Esophagus (tissue), 2 donors: Measurements from ENCODE around the gene MAP2K7. TPM values are rescaled to one million over a fixed set of nuclear protein-coding genes. Genes with fewer than 3 reads are reported as not detected.

Experiments
- H3K27ac ChIP-seq, 2 donors: one replicate each; pipeline ENCODE4 v1.5.1; 2013; ENCODE audit warnings: low read depth in 2 of 2, mild to moderate bottlenecking in 2 of 2, inconsistent platforms in 1 of 2, low read length in 1 of 2, moderate library complexity in 1 of 2
- H3K27me3 ChIP-seq, 2 donors: one replicate each; pipeline ENCODE4 v1.6.1; 2013; ENCODE audit warnings: low read length in 2 of 2, control low read depth in 1 of 2, mild to moderate bottlenecking in 1 of 2; ENCODE audit not compliant: insufficient read depth in 2 of 2, control insufficient read depth in 1 of 2
- H3K36me3 ChIP-seq, 2 donors: one replicate each; pipeline ENCODE4 v1.6.1; 2013; ENCODE audit warnings: low read length in 1 of 2; ENCODE audit not compliant: control insufficient read depth in 2 of 2, insufficient read depth in 2 of 2
- H3K4me1 ChIP-seq, 2 donors: one replicate each; pipeline ENCODE4 v1.6.1; 2013; ENCODE audit warnings: low read length in 1 of 2; ENCODE audit not compliant: control insufficient read depth in 2 of 2, insufficient read depth in 2 of 2
- H3K4me3 ChIP-seq, 2 donors: one replicate each; pipeline ENCODE4 v1.5.1; 2013; ENCODE audit warnings: low read length in 2 of 2, mild to moderate bottlenecking in 2 of 2, low read depth in 1 of 2, moderate library complexity in 1 of 2
- H3K9me3 ChIP-seq, 2 donors: one replicate each; pipeline ENCODE4 v1.6.1; 2013; ENCODE audit warnings: mild to moderate bottlenecking in 2 of 2, low read depth in 1 of 2, low read length in 1 of 2, moderate library complexity in 1 of 2; ENCODE audit not compliant: control insufficient read depth in 2 of 2, insufficient read depth in 1 of 2
- WGBS, 2 donors: extraction: QIAGEN DNeasy Blood & Tissue Kit; methylation state at CpG; one replicate each; pipeline ENCODE4 v1.1.7; 2013; 5-methylcytosine and 5-hydroxymethylcytosine counted together
- polyA plus RNA-seq, 2 donors: library from polyadenylated mRNA; stranded (reverse); fragments of 200-250 nt; gene quantifications; one replicate each; pipeline ENCODE4 v1.2.3, GENCODE V29; 2013
- donor health status: healthy with polysubstance abuse.
- donor health status: Bipolar disorder and iron deficiency.

MAP2K7 gene
- polyA plus RNA-seq, 2 donors, result 12.8 to 35.1 TPM

DNA sequence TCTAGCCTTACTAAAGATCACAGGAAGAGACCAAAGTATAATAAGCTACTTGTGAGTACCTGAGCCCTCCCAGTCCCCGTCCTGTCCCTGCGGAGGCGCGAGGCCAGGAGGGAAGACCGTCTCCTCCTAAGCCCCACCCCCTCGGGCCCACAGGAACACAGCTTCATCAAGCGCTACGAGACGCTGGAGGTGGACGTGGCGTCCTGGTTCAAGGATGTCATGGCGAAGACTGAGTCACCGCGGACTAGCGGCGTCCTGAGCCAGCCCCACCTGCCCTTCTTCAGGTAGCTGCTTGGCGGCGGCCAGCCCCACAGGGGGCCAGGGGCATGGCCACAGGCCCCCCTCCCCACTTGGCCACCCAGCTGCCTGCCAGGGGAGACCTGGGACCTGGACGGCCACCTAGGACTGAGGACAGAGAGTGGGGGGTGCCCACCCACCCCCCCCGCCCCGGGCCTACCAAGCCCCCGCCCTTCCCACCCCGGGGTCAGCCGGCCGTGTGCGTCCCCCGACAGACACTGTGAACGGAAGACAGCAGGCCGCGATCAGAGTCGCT is 8.5 kb downstream of the MAP2K7 start:
- Histone ChIP-seq H3K4me3 (no peak overlapping the region), H3K36me3 (peaks cover 12 to 36% of the 10 kb centered on the region in 2 donors), H3K9me3 (peaks cover 0 to 2% of the 10 kb centered on the region in 2 donors), H3K27ac (no peak overlapping the region), H3K4me1 (peaks cover 0 to 19% of the 10 kb centered on the region in 2 donors), H3K27me3 (peaks cover 0 to 8% of the 10 kb centered on the region in 2 donors)
- WGBS, 2 donors, result 86 to 91% methylated on average over 31 of the region's 31 CpGs

DNA sequence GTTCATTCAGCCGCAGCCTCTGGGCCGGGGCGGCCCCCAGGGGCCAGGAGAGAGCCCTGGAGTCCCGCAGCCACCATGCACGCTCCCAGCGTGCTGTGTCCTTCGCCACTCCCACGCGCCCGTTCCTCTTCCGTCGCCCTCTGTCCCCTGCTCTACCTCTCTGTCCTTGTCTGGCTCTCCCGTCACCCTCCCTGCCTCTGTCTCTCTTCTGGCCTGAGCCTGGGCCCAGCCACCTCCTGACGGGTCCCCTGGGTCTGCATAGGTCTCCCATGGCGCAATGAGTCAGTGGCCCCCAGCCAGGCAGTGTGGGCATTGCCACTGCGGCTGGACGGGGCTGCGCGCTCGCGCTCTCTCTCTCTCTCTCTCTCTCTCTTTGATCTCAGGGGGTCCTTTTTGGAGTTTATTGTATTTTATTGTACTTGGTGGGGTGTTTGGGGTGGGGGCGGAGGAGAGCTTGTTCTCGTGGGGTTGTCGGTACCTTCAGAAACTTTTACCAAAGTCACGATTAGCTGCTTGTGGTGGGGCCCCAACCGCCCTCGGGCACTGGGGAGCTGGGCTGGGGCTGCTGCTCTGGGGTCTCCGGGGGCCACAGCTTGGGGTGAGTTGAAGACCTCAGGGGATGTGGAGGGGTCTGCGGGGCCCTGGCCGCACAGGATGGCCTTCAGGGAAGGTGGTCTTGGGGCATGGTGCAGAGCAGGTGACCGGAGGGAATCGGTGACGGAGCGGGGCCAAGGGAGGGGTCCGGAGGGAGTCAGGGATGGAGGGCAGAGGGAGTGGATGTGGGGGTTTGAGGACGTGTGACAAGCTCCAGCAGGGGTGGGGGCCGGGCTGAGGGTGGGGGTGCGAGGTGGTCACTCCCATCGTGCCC is 9.3 kb downstream of the MAP2K7 start:
- peaks cover 0 to 5% of the 10 kb centered on the region in 2 donors for H3K9me3 ChIP-seq
- H3K27ac ChIP-seq, result no peak overlapping the region
- H3K36me3 ChIP-seq, result peaks cover 12 to 36% of the 10 kb centered on the region in 2 donors
- H3K4me3 ChIP-seq, result no peak overlapping the region
- WGBS, 2 donors, result 92 to 93% methylated on average over 36 to 39 of the region's 39 CpGs
- peaks cover 0 to 12% of the 10 kb centered on the region in 2 donors for H3K27me3 ChIP-seq
- H3K4me1 ChIP-seq, result peaks cover 0 to 22% of the 10 kb centered on the region in 2 donors

DNA sequence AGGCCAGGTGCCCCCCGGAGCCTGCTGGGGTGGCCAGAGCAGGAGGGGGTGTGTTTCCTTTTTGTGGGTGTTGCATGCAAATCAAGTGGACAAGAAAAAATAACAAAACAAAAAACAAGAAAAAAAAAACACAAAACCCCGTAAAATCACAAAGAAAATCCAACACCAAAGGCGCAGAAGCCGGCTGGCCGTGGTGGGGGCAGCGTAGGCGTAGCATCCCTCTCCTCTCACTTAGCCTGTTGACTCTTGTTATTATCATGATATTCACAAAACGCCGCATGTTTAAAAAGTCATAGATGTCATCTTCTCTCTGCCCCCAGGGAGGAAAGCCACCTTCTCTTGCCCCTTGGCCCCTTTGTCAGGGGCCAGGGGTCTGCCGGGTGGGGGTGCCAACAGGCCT is 10.0 kb downstream of the MAP2K7 start:
- 86 to 87% methylated on average over 10 of the region's 10 CpGs for WGBS, 2 donors
- no peak overlapping the region for H3K4me3 ChIP-seq
- no peak overlapping the region for H3K27ac ChIP-seq
- peaks cover 0 to 21% of the 10 kb centered on the region in 2 donors for H3K4me1 ChIP-seq
- peaks cover 12 to 36% of the 10 kb centered on the region in 2 donors for H3K36me3 ChIP-seq
- peaks cover 0 to 13% of the 10 kb centered on the region in 2 donors for H3K27me3 ChIP-seq
- H3K9me3 ChIP-seq, result peaks cover 0 to 5% of the 10 kb centered on the region in 2 donors

- 59 to 63% methylated on average over 12 of the region's 12 CpGs for WGBS, 2 donors
- Histone ChIP-seq H3K9me3 (peaks cover 0 to 5% of the 10 kb centered on the region in 2 donors), H3K4me1 (peaks cover 0 to 21% of the 10 kb centered on the region in 2 donors), H3K36me3 (peaks cover 12 to 32% of the 10 kb centered on the region in 2 donors), H3K4me3 (no peak overlapping the region), H3K27me3 (peaks cover 0 to 13% of the 10 kb centered on the region in 2 donors), H3K27ac (no peak overlapping the region)
Measured at GRCh38 chr19:7914099-7914498, 10.4 kb downstream of the MAP2K7 start.

- Histone ChIP-seq H3K4me3 (no peak within 1 kb of the TSS), H3K27me3 (peaks cover 0 to 13% of the 10 kb centered on the region in 2 donors), H3K36me3 (peaks cover 12 to 31% of the 10 kb centered on the region in 2 donors), H3K4me1 (peaks cover 0 to 22% of the 10 kb centered on the region in 2 donors), H3K9me3 (peaks cover 0 to 5% of the 10 kb centered on the region in 2 donors), H3K27ac (no peak within 1 kb of the TSS)
- 53 to 58% methylated on average over 11 to 12 of the region's 12 CpGs for WGBS, 2 donors
Measured at GRCh38 chr19:7914598-7915045, 10.9 kb downstream of the MAP2K7 start, which contains the start of gene TGFBR3L. TSS of gene TGFBR3L (plus strand) at chr19:7914830.

DNA sequence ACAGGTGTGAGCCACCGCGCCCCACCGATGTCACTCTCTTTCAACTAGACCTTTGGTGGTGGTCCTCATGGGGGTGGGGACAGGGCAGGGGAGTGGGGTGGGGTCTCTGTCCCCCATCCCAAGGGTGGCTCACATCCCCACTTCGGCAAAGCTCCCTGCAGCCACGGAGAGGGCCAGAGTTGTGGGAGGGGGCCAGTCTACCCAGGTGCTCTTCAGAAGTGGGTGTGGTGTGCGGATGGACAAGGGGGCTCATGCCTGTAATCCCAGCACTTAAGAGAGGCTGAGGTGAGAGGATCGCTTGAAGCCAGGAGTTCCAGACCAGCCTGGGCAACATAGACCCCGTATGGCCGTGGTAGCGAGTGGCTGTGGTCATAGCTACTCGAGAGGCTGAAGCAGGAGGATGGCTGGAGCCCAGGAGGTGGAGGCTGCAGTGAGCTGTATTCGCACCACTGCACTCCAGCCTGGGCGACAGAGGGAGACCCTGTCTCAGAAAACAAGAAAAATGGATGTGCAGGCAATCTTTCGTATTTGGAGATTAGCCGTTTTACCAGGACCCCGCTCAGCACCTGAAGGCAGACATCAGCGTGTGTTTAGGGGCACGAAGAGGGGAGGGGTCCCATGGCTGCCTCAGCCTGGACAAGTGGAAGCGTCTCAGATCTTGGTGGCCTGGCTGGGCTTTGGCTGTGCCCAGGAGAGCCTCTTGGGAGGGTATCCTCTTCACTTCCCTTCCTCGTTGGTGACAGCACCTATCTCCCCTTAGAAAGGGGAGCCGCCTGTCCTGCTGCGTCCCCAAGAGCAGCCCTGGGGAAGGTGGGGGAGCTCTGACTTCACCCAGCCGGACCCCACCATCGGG is 11.8 kb downstream of the MAP2K7 start:
- Histone ChIP-seq H3K4me3 (peak overlapping the region in 1 of 2 donors; percentile 24), H3K27me3 (peaks cover 0 to 13% of the 10 kb centered on the region in 2 donors)

GRCh38 chr19:7916103-7916954 is 12.7 kb downstream of the MAP2K7 start:
- H3K4me1 ChIP-seq, result peaks cover 3 to 28% of the 10 kb centered on the region in 2 donors
- H3K27ac ChIP-seq, result no peak overlapping the region
- H3K4me3 ChIP-seq, result peak overlapping the region; percentile 16 to 24
- peaks cover 0 to 13% of the 10 kb centered on the region in 2 donors for H3K27me3 ChIP-seq
- H3K9me3 ChIP-seq, result peaks cover 0 to 3% of the 10 kb centered on the region in 2 donors
- 1 to 2% methylated on average over 66 to 104 of the region's 104 CpGs for WGBS, 2 donors
- peaks cover 5 to 17% of the 10 kb centered on the region in 2 donors for H3K36me3 ChIP-seq

More for the DNA sequence above, 11.8 kb downstream of the MAP2K7 start:
- peaks cover 0 to 27% of the 10 kb centered on the region in 2 donors for H3K4me1 ChIP-seq
- 45% methylated on average over 24 of the region's 24 CpGs for WGBS, 2 donors
- peaks cover 12 to 24% of the 10 kb centered on the region in 2 donors for H3K36me3 ChIP-seq
- H3K27ac ChIP-seq, result no peak overlapping the region
- peaks cover 0 to 5% of the 10 kb centered on the region in 2 donors for H3K9me3 ChIP-seq

GRCh38 chr19:7916955-7917266 is 13.2 kb downstream of the MAP2K7 start:
- Histone ChIP-seq H3K27me3 (peaks cover 0 to 13% of the 10 kb centered on the region in 2 donors), H3K4me1 (peaks cover 9 to 34% of the 10 kb centered on the region in 2 donors), H3K36me3 (peaks cover 2 to 14% of the 10 kb centered on the region in 2 donors), H3K9me3 (peaks cover 0 to 3% of the 10 kb centered on the region in 2 donors), H3K4me3 (peak overlapping the region; percentile 16 to 24), H3K27ac (peak overlapping the region in 1 of 2 donors; percentile 49)
- WGBS, 2 donors, result 5 to 7% methylated on average over 12 of the region's 12 CpGs
